Upper lobe of left lung (tissue), 6 donors: ENCODE measurements around the gene SALL1. TPM values are rescaled to one million over a fixed set of nuclear protein-coding genes. Genes with fewer than 3 reads are reported as not detected.

Experiments used
- ATAC-seq, 2 donors: fragments of 200-7000 bp; cut with Tn5 transposase; one replicate each; pipeline ENCODE4 v1.9.1; 2022; ENCODE audit warnings: mild to moderate bottlenecking in 2 of 2, moderate library complexity in 2 of 2; ENCODE audit not compliant: low FRiP score in 2 of 2
- DNase-seq, 2 donors: peaks; one replicate each; pipeline ENCODE4 v3.0.0-alpha.2; 2019 to 2020
- H3K27ac ChIP-seq, 4 donors: fragments of 200-600 bp; sonication (generic); one replicate each; pipeline ENCODE4 v1.5.1; 2016 to 2019
- H3K27me3 ChIP-seq, 4 donors: fragments of 200-600 bp; sonication (generic); one replicate each; pipeline ENCODE4 v1.5.1; 2017 to 2019
- H3K36me3 ChIP-seq, 4 donors: fragments of 200-600 bp; sonication (generic); one replicate each; pipeline ENCODE4 v1.5.1; 2016 to 2019
- H3K4me1 ChIP-seq, 4 donors: fragments of 200-600 bp; sonication (generic); one replicate each; pipeline ENCODE4 v1.5.1; 2018 to 2019
- H3K4me3 ChIP-seq, 4 donors: fragments of 200-600 bp; sonication (generic); one replicate each; pipeline ENCODE4 v1.5.1; 2017 to 2019; ENCODE audit warnings: mild to moderate bottlenecking in 2 of 4, moderate library complexity in 1 of 4
- H3K9me3 ChIP-seq, 4 donors: fragments of 200-600 bp; sonication (generic); one replicate each; pipeline ENCODE4 v1.5.1; 2018 to 2019
- CTCF ChIP-seq, 6 experiments: fragments of 450-650 bp in 4 of 6; fragments of 200-600 bp in 2 of 6; sonication (generic) in 2 of 6; IDR thresholded peaks; one replicate each; pipeline ENCODE4 v1.5.1; 2016 to 2019; ENCODE audit warnings: antibody characterized with exemption in 6 of 6
- EP300 ChIP-seq, 4 donors: sonication (generic); formaldehyde crosslinking; IDR thresholded peaks; one replicate each; pipeline ENCODE4 v1.5.1; 2017; ENCODE audit warnings: antibody characterized with exemption in 4 of 4, control low read depth in 2 of 4
- POLR2A ChIP-seq, 4 donors: fragments of 450-650 bp; IDR thresholded peaks; one replicate each; pipeline ENCODE4 v1.5.1; 2016 to 2017; ENCODE audit warnings: antibody characterized with exemption in 4 of 4, mild to moderate bottlenecking in 2 of 4
- POLR2AphosphoS5 ChIP-seq, 2 donors: sonication (generic); formaldehyde crosslinking; IDR thresholded peaks; one replicate each; pipeline ENCODE4 v1.5.1; 2017; ENCODE audit warnings: antibody characterized with exemption in 2 of 2
- WGBS, 2 donors: methylation state at CpG; one replicate each; pipeline ENCODE4 v1.1.5; 2017 to 2018; 5-methylcytosine and 5-hydroxymethylcytosine counted together
- total RNA-seq, 6 donors: library from RNA; depleted of rRNA in 4 of 6; stranded (reverse); fragments of >200 nt in 4 of 6; gene quantifications; one replicate each; pipeline versions ENCODE4 v1.1.0 to v1.2.1, GENCODE V29; 2016 to 2021
- donor health status: DM: no; HTN: no; CAD: no; lungs with moderate emphysema.
- donor health status: DM: no; HTN: yes; CAD: no; lungs with severe emphysema.

SALL1 gene
- total RNA-seq, 6 donors from 2014 or later: 0.10 to 0.23 TPM; not detected in 4

DNA sequence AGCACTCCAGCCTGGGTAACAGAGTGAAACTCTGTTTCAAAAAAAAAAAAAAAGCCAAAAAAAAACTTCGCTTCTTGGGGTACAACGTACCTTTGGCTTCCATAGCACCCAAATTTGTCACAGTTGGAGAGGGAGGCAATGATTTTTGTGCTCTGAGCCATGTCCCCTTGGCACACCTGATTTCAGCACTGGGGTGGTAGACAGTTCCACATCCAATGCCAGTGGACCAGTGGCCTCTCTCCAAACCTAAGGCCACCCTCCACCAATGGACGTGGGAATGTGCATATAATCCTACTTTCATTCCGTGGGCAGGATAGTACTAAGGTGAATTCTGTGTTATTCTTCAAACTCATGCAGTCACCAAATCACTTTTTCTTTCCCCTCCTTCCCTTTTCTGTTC is 47.5 kb downstream of the SALL1 start:
- no peaks in the 10 kb centered on the region for H3K36me3 ChIP-seq
- no peaks in the 10 kb centered on the region for H3K9me3 ChIP-seq
- H3K4me1 ChIP-seq: no peaks in the 10 kb centered on the region
- ATAC-seq (no peak), DNase-seq (no peak)
- TF ChIP-seq EP300 (IDR thresholded peaks at IDR 0.05) (no peak), POLR2AphosphoS5 (IDR thresholded peaks at IDR 0.05) (no peak), CTCF (IDR thresholded peaks at IDR 0.05) (no peak), POLR2A (IDR thresholded peaks at IDR 0.05) (no peak)
- no peak overlapping the region for H3K4me3 ChIP-seq
- no peaks in the 10 kb centered on the region for H3K27me3 ChIP-seq
- 69 to 82% methylated on average over 4 of the region's 4 CpGs for WGBS, 2 donors
- no peak overlapping the region for H3K27ac ChIP-seq

DNA sequence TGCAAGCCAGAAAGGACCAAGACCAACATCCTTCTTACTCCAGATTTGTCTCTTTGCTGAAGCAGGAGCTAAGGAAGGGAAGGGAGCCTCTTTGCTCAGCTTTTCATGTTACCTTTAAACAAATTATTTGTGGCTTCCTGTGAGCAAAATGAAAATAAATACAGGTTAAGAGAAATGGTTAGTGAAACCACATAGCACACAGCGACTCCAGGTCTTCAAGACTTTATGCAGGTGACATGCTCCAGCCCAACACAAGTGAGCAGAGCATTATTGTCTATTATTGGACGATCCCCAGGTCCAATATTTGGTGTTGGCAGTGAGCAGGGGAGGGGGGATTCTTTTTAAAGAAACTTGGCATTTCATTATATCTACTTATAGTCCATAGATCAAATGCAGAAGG is 53.3 kb downstream of the SALL1 start:
- ATAC-seq: no peak
- 63 to 83% methylated on average over 2 of the region's 2 CpGs for WGBS, 2 donors

GRCh38 chr16:51095890-51096626 is 55.0 kb downstream of the SALL1 start:
- Histone ChIP-seq H3K9me3 (no peaks in the 10 kb centered on the region), H3K4me1 (no peaks in the 10 kb centered on the region), H3K27ac (no peak overlapping the region), H3K36me3 (no peaks in the 10 kb centered on the region), H3K4me3 (no peak overlapping the region), H3K27me3 (no peaks in the 10 kb centered on the region)
- TF ChIP-seq CTCF (IDR thresholded peaks at IDR 0.05): no peak
- no peak for TF ChIP-seq EP300 (IDR thresholded peaks at IDR 0.05)
- TF ChIP-seq POLR2A (IDR thresholded peaks at IDR 0.05): no peak
- DNase-seq (no peak), ATAC-seq (no peak)
- WGBS, 2 donors: 41 to 51% methylated on average over 16 of the region's 16 CpGs

More for the DNA sequence above, 53.3 kb downstream of the SALL1 start:
- Histone ChIP-seq H3K36me3 (no peaks in the 10 kb centered on the region), H3K27ac (no peak overlapping the region), H3K27me3 (no peaks in the 10 kb centered on the region), H3K9me3 (no peaks in the 10 kb centered on the region), H3K4me3 (no peak overlapping the region), H3K4me1 (no peaks in the 10 kb centered on the region)
- TF ChIP-seq POLR2A (IDR thresholded peaks at IDR 0.05) (no peak), CTCF (IDR thresholded peaks at IDR 0.05) (no peak), EP300 (IDR thresholded peaks at IDR 0.05) (no peak), POLR2AphosphoS5 (IDR thresholded peaks at IDR 0.05) (no peak)
- DNase-seq: no peak

- H3K4me3 ChIP-seq: no peak overlapping the region
- no peak for ATAC-seq
- WGBS, 2 donors: 42 to 45% methylated on average over 18 to 20 of the region's 20 CpGs
- no peak for DNase-seq
- H3K27ac ChIP-seq: no peak overlapping the region
- no peaks in the 10 kb centered on the region for H3K36me3 ChIP-seq
- no peak for TF ChIP-seq POLR2A (IDR thresholded peaks at IDR 0.05)
- no peak for TF ChIP-seq CTCF (IDR thresholded peaks at IDR 0.05)
- no peak for TF ChIP-seq EP300 (IDR thresholded peaks at IDR 0.05)
- TF ChIP-seq POLR2AphosphoS5 (IDR thresholded peaks at IDR 0.05): no peak
- no peaks in the 10 kb centered on the region for H3K27me3 ChIP-seq
- no peaks in the 10 kb centered on the region for H3K4me1 ChIP-seq
- no peaks in the 10 kb centered on the region for H3K9me3 ChIP-seq
These were observed 55.8 kb downstream of the SALL1 start for GRCh38 chr16:51095084-51095881.
